Spleen (tissue), 11 donors: Measurements from ENCODE around the gene C1QTNF5. TPM values are rescaled to one million over a fixed set of nuclear protein-coding genes. Genes with fewer than 3 reads are reported as not detected.

Experiments used
- DNase-seq: peaks from one replicate; pipeline ENCODE4 v3.0.0-alpha.2; 2020
- H3K27ac ChIP-seq, 8 donors: fragments of 200-600 bp; sonication (generic) in 7 of 8; 1 replicate in 4 of 8; 2 replicates in 4 of 8; pipeline versions ENCODE4 v1.5.0 to v1.8.0; 2016 to 2021; ENCODE audit warnings: inconsistent platforms in 4 of 8, mild to moderate bottlenecking in 4 of 8, moderate library complexity in 1 of 8
- H3K27me3 ChIP-seq, 7 donors: fragments of 200-600 bp; sonication (generic) in 6 of 7; replicated peaks in 1 of 7; 1 replicate in 4 of 7; 2 replicates in 3 of 7; pipeline versions ENCODE4 v1.5.0 to v1.8.0; 2016 to 2021; ENCODE audit warnings: inconsistent platforms in 3 of 7, mild to moderate bottlenecking in 1 of 7
- H3K36me3 ChIP-seq, 6 donors: fragments of 200-600 bp; sonication (generic) in 5 of 6; 1 replicate in 4 of 6; 2 replicates in 2 of 6; pipeline versions ENCODE4 v1.5.0 to v1.8.0; 2016 to 2021; ENCODE audit warnings: inconsistent platforms in 2 of 6
- H3K4me1 ChIP-seq, 6 donors: fragments of 200-600 bp; sonication (generic) in 5 of 6; 1 replicate in 3 of 6; 2 replicates in 3 of 6; pipeline versions ENCODE4 v1.5.0 to v1.8.0; 2016 to 2021; ENCODE audit warnings: inconsistent platforms in 3 of 6
- H3K4me3 ChIP-seq, 8 donors: fragments of 200-600 bp; sonication (generic) in 7 of 8; 1 replicate in 4 of 8; 2 replicates in 4 of 8; pipeline versions ENCODE4 v1.5.0 to v1.8.0; 2016 to 2021; ENCODE audit warnings: inconsistent platforms in 4 of 8, mild to moderate bottlenecking in 4 of 8, moderate library complexity in 2 of 8
- H3K9me3 ChIP-seq, 8 donors: fragments of 200-600 bp; sonication (generic) in 7 of 8; 1 replicate in 4 of 8; 2 replicates in 4 of 8; pipeline versions ENCODE4 v1.5.0 to v1.8.0; 2016 to 2021; ENCODE audit warnings: inconsistent platforms in 4 of 8
- POLR2A ChIP-seq, 3 donors: fragments of 450-650 bp; IDR thresholded peaks; one replicate each; pipeline ENCODE4 v1.5.1; 2017; ENCODE audit warnings: antibody characterized with exemption in 3 of 3, mild to moderate bottlenecking in 1 of 3
- POLR2AphosphoS5 ChIP-seq, 3 donors: sonication (generic); formaldehyde crosslinking; IDR thresholded peaks; one replicate each; pipeline ENCODE4 v1.5.1; 2017; ENCODE audit warnings: antibody characterized with exemption in 3 of 3
- WGBS, 5 donors: extraction: QIAGEN DNeasy Blood & Tissue Kit in 3 of 5; methylation state at CpG; one replicate each; pipeline versions ENCODE4 v1.1.5 to v1.1.7; 2013 to 2018; 5-methylcytosine and 5-hydroxymethylcytosine counted together
- intact Hi-C: fragments of 100-400 bp; cut with DNase I; formaldehyde crosslinking; loops from one replicate; pipeline ENCODE4 v1.15.0; 2023; ENCODE audit warnings: low total_unique reads
- polyA plus RNA-seq, 3 donors: library from polyadenylated mRNA; stranded (reverse); fragments of 200-250 nt; gene quantifications; one replicate each; pipeline ENCODE4 v1.2.1, GENCODE V29; 2013
- total RNA-seq, 7 donors: library from RNA; depleted of rRNA in 3 of 7; stranded (reverse); fragments of >200 nt in 3 of 7; fragmentation: NEBNext Ultra II Directional in 4 of 7; extraction: Animal tissue kit (Norgen Biotek cat#: 25700) in 4 of 7; gene quantifications; one replicate each; pipeline versions ENCODE4 v1.1.0 to v1.2.1, GENCODE V29; 2016 to 2021
- TF ChIP-seq, protein P1 (sequence below), 11 experiments: fragments of 200-600 bp in 7 of 11; fragments of 450-650 bp in 4 of 11; sonication (generic) in 4 of 11; IDR thresholded peaks in 8 of 11; conservative IDR thresholded peaks in 3 of 11; 1 replicate in 7 of 11; 2 replicates in 4 of 11; pipeline versions ENCODE4 v1.4.0 to v1.8.0; 2016 to 2021; ENCODE audit warnings: antibody characterized with exemption in 11 of 11, inconsistent platforms in 4 of 11, mild to moderate bottlenecking in 1 of 11
- donor health status: healthy with polysubstance abuse.
- donor health status: DM: no; HTN: no; CAD: no; lungs with moderate emphysema.
- donor health status: DM: no; HTN: no; CAD: no.
- donor health status: Bipolar disorder and iron deficiency.
- donor health status: healthy.
- donor health status: DM: no; HTN: no; CAD: no.
- donor health status: DM: yes; HTN: yes; CAD: no.

Gene C1QTNF5
- total and polyA plus RNA-seq, 10 donors, result 10.3 to 55.0 (median 29.9) TPM

DNA sequence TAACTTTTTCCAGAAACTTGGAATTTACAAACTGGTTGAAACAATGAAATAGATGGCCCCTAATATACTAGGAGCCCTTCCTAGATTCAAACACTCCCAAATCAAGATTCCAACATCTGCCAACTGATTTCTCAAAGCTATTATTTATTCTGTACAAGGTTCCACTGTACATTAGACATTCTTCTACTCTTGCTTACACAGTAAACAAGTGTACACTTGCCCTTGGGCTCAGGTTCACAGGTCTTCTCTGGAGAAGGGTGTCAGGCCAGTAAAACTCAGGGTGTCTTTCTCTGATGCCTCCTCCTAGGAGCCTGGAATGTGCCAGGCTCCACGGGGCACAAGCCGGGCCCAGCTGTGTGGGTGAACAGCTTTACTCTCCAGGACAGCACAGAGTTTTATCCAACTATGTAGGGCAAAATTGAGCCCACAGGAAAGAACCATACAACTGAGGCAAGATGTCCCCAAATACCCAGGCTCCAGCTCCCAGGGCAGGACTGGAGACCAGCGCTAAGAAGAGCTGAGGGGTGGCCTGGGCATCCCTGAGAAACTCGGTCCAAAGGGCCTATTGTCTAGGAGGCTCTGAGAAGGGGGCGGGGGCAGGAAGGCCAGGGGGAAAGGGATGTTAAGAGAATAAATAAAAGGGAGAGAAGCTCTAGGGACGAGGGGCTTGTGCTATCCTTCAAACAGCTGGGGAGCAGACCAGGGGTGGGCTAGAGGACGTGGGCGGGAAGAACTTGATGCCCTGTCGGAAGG, 14.6 kb upstream of the C1QTNF5 start:
- no peak overlapping the region for H3K4me3 ChIP-seq
- peaks cover 0 to 64% (median 0%) of the 10 kb centered on the region in 7 donors for H3K27me3 ChIP-seq
- no peak for DNase-seq
- peaks cover 0 to 25% (median 13%) of the 10 kb centered on the region in 6 donors for H3K4me1 ChIP-seq
- no peaks in the 10 kb centered on the region for H3K9me3 ChIP-seq
- H3K36me3 ChIP-seq, result no peaks in the 10 kb centered on the region
- intact Hi-C loops, result loop anchor here (5.0 kb wide), 1 partner anchor 117 kb away; no protein-coding TSS in a partner anchor
- H3K27ac ChIP-seq, result no peak overlapping the region
- TF ChIP-seq POLR2A (IDR thresholded peaks at IDR 0.05) (no peak), POLR2AphosphoS5 (IDR thresholded peaks at IDR 0.05) (no peak)
- TF ChIP-seq, protein P1, sequence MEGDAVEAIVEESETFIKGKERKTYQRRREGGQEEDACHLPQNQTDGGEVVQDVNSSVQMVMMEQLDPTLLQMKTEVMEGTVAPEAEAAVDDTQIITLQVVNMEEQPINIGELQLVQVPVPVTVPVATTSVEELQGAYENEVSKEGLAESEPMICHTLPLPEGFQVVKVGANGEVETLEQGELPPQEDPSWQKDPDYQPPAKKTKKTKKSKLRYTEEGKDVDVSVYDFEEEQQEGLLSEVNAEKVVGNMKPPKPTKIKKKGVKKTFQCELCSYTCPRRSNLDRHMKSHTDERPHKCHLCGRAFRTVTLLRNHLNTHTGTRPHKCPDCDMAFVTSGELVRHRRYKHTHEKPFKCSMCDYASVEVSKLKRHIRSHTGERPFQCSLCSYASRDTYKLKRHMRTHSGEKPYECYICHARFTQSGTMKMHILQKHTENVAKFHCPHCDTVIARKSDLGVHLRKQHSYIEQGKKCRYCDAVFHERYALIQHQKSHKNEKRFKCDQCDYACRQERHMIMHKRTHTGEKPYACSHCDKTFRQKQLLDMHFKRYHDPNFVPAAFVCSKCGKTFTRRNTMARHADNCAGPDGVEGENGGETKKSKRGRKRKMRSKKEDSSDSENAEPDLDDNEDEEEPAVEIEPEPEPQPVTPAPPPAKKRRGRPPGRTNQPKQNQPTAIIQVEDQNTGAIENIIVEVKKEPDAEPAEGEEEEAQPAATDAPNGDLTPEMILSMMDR (IDR thresholded peaks at IDR 0.05 in 8 of 11, conservative IDR thresholded peaks at IDR 0.05 in 3 of 11), result no peak
- WGBS, 5 donors, result 67 to 79% (median 74%) methylated on average over 9 of the region's 9 CpGs

DNA sequence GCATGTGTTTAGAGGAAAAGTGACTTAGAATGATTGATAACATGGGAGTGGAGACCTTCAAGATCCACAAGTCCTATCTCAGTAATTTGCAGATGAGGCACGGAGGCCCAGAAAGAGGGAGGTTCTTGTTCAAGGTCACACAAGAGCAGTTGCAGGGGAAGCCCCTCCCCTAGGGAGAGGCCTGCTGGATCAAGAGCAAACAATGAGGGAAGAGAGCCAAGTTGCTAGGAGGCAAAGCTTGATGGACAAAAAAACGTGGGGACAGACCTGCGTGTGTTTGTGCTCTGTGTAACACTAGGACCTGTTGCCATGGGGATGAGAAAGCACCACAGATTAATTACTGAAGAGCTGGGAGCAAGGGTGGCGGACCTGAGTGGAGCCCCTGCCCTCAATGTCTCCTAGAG, 12.2 kb upstream of the C1QTNF5 start:
- peak; percentile 12 for DNase-seq
- Histone ChIP-seq H3K4me1 (peaks cover 0 to 16% (median 12%) of the 10 kb centered on the region in 6 donors), H3K4me3 (no peak overlapping the region), H3K27me3 (peaks cover 0 to 67% (median 0%) of the 10 kb centered on the region in 7 donors), H3K9me3 (no peaks in the 10 kb centered on the region), H3K27ac (no peak overlapping the region), H3K36me3 (no peaks in the 10 kb centered on the region)
- TF ChIP-seq, protein P1 (IDR thresholded peaks at IDR 0.05 in 8 of 11, conservative IDR thresholded peaks at IDR 0.05 in 3 of 11), result no peak
- TF ChIP-seq POLR2AphosphoS5 (IDR thresholded peaks at IDR 0.05), result no peak
- TF ChIP-seq POLR2A (IDR thresholded peaks at IDR 0.05), result no peak
- intact Hi-C loops, result no loop called here
- 52 to 68% (median 59%) methylated on average over 4 of the region's 4 CpGs for WGBS, 5 donors

DNA sequence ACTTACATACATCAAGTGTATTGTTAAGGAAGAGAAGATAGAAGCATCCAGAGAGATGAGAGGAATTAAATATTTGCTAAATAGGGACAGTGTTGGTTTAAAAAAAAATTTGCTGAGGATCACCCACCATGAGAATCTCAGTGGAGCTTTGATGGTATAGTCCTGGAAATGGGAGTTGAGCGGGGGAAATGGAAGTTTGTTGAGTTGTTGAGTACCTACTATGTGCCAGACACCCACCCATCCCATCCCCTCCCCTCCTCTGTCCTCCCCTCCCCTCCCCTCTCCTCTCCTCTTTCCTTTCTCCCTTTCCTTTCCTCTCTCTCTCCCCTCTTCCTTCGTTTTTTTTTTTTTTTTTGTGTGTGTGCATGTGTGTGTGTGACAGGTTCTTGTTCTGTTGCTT, 10.5 kb upstream of the C1QTNF5 start:
- intact Hi-C loops, result no loop called here
- WGBS, 5 donors, result 50 to 94% (median 58%) methylated on average over 1 to 2 of the region's 2 CpGs
- H3K27me3 ChIP-seq, result peaks cover 0 to 64% (median 0%) of the 10 kb centered on the region in 7 donors

DNA sequence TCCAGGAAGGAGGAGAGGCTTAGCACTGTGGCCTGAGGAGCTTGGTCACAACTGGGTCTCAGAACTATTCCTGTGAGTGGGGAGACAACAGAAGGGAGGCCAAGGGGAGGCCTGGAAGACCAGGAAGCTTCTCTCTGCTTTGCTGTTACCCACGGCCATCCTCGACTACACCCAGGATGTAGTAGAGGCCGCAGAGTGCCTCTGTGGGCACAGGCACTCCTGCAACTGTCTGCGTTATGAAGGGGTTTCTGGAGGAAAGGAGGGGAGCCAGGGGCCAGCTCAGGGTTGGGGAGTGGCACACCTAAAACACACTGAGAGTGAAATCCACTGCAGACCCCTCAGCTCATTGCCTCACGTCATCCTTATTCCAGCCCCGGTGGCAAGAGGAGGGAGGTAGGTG, 9.6 kb upstream of the C1QTNF5 start:
- peak; percentile 54 for DNase-seq
- 58 to 71% (median 60%) methylated on average over 6 of the region's 6 CpGs for WGBS, 5 donors
- Histone ChIP-seq H3K27me3 (peaks cover 0 to 64% (median 0%) of the 10 kb centered on the region in 7 donors), H3K9me3 (no peaks in the 10 kb centered on the region), H3K27ac (no peak overlapping the region), H3K4me1 (no peaks in the 10 kb centered on the region), H3K36me3 (no peaks in the 10 kb centered on the region), H3K4me3 (no peak overlapping the region)
- TF ChIP-seq POLR2A (IDR thresholded peaks at IDR 0.05) (no peak), POLR2AphosphoS5 (IDR thresholded peaks at IDR 0.05) (no peak)
- TF ChIP-seq, protein P1 (IDR thresholded peaks at IDR 0.05 in 8 of 11, conservative IDR thresholded peaks at IDR 0.05 in 3 of 11), result no peak
- intact Hi-C loops, result no loop called here

More for the DNA sequence above, 10.5 kb upstream of the C1QTNF5 start:
- no peaks in the 10 kb centered on the region for H3K9me3 ChIP-seq
- no peak overlapping the region for H3K27ac ChIP-seq
- no peak for TF ChIP-seq POLR2A (IDR thresholded peaks at IDR 0.05)
- TF ChIP-seq, protein P1 (IDR thresholded peaks at IDR 0.05 in 8 of 11, conservative IDR thresholded peaks at IDR 0.05 in 3 of 11), result no peak
- no peak for TF ChIP-seq POLR2AphosphoS5 (IDR thresholded peaks at IDR 0.05)
- no peak for DNase-seq
- no peak overlapping the region for H3K4me3 ChIP-seq
- peaks cover 0 to 5% (median 4%) of the 10 kb centered on the region in 6 donors for H3K4me1 ChIP-seq
- H3K36me3 ChIP-seq, result no peaks in the 10 kb centered on the region
